Glomerular endothelial cell (primary cell): ENCODE measurements around the gene EEF2KMT. TPM values are rescaled to one million over a fixed set of nuclear protein-coding genes. Genes with fewer than 3 reads are reported as not detected.
"Not testable (repeated sequence)": the region's sequence is repeated elsewhere in the genome, so short reads cannot be mapped to it uniquely, and the experiment has no call there.

Experiments used
- DNase-seq: peaks from one replicate; pipeline ENCODE4 v3.0.0-alpha.2; 2011; ENCODE audit warnings: low read depth, low spot score; ENCODE audit errors: extremely low read depth
- total RNA-seq: library from RNA; depleted of rRNA; stranded (reverse); fragments of >200 nt; gene quantifications from 2 replicates; pipeline ENCODE4 v1.2.3, GENCODE V29; 2015

EEF2KMT gene
- total RNA-seq, 1 donor from 2014 or later, result 8.9 TPM

DNA sequence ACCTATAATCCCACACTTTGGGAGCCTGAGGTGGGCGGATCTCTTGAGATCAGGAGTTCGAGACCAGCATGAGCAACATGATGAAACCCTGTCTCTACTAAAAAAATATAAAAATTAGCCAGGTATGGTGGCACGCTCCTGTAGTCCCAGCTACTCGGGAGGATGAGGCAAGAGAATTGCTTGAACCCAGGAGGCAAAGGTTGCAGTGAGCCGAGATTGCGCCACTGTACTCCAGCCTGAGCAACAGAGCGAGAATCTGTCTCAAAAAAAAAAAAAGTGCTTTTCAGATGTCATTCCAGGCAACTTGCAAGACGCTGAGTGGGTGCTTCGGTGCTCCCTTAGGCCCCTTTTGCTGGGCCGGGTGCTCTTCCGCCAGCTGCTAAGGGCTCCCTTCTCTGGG is 53.0 kb downstream of the EEF2KMT start:
- DNase-seq, result not testable (repeated sequence)

DNA sequence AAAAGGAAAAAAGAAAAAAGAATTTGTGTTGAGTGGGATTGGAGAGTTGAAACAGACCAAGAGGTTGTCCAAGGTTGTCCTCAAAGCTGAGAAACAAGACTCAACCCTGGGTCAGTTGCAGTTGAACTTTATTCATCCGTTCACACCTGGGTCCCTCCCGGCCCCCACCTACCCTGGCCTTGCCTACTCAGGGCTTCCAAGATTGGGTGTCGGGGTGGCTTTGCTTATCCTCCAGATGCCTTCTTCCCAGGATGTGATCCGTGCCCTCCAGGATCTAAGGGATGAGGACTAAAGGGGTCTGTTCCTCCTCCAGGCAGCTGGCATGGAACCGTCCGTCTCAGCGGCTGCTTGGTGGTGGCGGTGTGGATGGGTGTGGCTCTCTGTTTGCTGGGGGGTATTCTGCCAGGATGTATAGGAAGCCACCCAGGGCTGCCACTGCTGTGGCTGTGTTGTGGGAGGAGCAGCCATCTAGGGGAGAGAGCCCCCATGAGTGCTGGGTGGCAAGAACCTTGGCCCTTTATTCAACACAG is 53.5 kb downstream of the EEF2KMT start:
- DNase-seq, result no peak

DNA sequence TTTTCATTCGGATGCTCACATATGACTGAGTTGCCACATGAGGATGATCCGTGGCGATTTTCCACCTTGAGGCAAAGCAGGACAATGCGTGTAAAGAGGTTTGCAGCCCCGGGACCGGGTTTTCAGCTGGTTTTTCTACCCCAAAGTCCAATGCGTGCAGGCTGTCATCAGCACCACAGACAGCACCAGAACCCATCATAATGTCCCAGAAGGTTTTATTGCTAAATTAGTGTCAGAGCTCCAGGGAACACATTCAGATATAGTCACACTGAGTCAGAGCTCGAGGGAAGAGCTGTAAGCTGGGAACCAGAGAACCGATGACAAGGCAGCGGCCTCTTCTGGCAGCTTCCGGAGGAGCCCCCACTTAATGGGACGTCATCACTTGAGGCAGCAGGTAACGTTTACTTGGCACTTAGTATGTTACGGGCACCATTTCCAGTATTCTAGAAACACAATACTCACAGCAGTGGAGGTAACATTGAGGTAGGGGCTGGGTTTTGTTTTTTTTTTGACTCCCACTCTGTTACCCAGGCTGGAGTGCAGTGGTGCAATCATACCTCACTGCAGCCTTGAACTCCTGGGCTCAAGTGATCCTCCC is 54.9 kb downstream of the EEF2KMT start:
- DNase-seq, result no peak

DNA sequence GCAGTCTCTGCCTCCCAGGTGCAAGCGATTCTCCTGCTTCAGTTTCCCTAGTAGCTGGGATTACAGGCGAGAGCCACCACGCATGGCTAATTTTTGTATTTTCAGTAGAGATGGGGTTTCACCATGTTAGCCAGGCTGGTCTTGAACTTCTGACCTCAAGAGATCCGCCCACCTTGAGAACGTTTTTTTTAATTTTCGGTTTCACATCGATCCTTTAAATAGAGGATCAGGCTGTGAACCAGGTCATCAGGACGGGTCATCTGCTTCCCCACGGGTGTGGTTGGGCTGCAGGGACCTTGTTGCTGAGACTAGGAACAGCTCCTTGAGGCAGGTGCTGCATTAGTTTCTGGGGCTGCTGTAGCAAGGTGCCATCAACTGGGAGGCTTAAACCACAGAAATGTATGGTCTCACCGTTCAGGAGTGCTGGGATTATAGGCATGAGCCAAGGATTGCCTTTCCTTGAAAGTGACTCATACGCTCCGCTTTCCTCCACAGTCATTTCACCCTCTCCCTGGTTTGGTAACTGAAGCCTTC is 55.9 kb downstream of the EEF2KMT start:
- DNase-seq, result no peak

DNA sequence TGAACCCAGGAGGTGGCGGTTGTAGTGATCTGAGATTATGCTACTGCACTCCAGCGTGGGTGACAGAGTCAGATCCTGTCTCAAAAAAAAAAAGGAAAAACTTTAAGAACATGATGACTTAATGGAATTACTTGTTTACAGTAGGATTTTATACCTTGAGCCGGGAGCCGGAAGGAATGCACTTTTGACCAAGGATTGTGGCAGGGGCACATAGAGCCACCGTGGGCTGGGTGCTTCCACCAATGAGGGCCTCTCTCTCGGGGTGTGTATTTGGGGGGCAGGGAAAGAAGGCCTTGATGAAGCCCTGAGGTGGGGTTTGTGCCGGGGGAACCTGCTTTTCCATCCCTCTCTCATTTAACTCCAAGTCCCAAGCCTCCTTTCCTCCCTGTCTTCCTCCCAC is 57.1 kb downstream of the EEF2KMT start:
- DNase-seq, result no peak

DNA sequence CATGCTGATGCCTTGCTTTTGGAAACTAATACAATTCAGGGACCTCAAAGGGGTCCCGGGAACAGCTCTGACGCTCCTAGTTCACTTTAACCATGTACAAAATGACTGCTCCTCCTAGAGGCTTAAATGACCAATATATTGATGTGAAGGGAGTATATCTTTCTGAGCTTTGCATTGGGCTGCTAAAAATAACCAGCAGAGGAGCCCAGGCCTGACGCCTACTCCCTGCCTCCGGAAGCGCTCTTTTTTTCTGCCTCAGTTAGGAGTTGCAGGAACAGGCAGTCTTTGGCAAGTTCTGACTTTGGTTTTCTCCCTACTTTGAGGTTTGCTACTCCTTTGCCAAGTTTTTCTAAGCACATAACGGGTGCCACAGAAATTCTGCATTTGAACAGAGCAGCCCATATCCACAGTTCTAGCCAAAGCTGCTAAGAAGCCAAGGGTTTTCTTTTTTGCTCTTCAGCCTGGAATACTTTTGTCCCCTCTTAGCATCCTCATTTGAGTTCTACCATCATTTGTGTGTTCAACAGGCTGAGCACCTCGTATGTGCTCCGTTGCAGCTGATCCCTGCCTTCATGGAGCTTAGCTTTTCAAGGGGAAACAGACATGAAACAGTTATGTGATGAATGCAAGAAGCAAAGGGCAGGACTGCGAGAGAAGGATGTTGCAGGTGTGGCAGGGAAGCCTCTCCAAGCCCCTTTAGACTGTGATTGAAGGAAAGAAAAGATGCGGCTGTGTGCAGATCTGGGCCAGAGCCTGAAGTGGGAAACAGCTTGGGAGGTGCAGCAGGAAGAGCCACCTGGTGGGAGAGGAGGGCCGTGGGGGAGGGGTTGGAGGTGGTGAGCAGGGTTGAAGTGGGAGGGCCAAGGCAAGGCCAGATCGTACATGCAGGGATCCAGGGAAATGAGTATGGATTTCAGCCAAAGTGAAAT is 61.1 kb downstream of the EEF2KMT start:
- no peak for DNase-seq

DNA sequence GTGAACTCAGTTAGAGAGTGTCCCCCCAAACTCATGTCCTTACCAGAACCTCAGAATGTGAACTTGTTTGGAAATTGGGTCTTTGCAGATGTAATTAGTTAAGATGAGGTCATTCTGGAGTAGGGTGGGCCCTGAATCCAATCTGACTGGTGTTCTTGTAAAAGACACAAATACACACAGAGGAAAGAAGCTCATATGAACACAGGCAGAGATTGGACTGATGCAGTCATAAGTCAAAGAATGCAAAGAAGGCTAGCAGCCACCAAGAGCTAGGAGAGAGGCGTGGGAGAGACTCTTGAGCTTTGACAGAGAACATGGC is 61.7 kb downstream of the EEF2KMT start:
- no peak for DNase-seq

Other genes with a start within 250 kb of the EEF2KMT start
- gene PPL, start 160.6 kb downstream of the EEF2KMT start, total RNA-seq, result 0.18 and 1.3 TPM in 2 replicates
- gene SEC14L5, start 139.5 kb downstream of the EEF2KMT start, total RNA-seq, result not detected in 2 replicates
- 56.3 and 73.7 TPM in 2 replicates for gene NAGPA, start 63.9 kb downstream of the EEF2KMT start, total RNA-seq
- gene C16orf89, start 31.8 kb downstream of the EEF2KMT start, total RNA-seq, result 0.35 TPM in 1 of 2 replicates, not detected in the other
- 26.4 and 27.7 TPM in 2 replicates for gene ALG1, start 26.0 kb downstream of the EEF2KMT start, total RNA-seq